Trophoblast cell (in vitro differentiated cells and primary cell): Measurements from ENCODE around the gene RHOG.
"Not testable (repeated sequence)": the region's sequence is repeated elsewhere in the genome, so short reads cannot be mapped to it uniquely, and the experiment has no call there.

Source experiments
- DNase-seq, 2 donors: peaks; one replicate each; pipeline ENCODE4 v3.0.0-alpha.2; 2016
- H2AFZ ChIP-seq: 2 replicates; pipeline ENCODE4 v1.6.1; 2013; ENCODE audit warnings: low read length, moderate library complexity, mild to moderate bottlenecking; ENCODE audit not compliant: insufficient read depth, poor library complexity
- H2AK5ac ChIP-seq: 2 replicates; pipeline ENCODE4 v1.6.1; 2013; ENCODE audit warnings: mild to moderate bottlenecking, low read length
- H2BK120ac ChIP-seq: 2 replicates; pipeline ENCODE4 v1.6.1; 2013; ENCODE audit warnings: low read length, mild to moderate bottlenecking, moderate library complexity; ENCODE audit not compliant: insufficient read depth, poor library complexity
- H2BK12ac ChIP-seq: 2 replicates; pipeline ENCODE4 v1.6.1; 2013; ENCODE audit warnings: mild to moderate bottlenecking, low read length, moderate library complexity
- H2BK5ac ChIP-seq: 2 replicates; pipeline ENCODE4 v1.6.1; 2013; ENCODE audit warnings: low read length, low read depth, moderate library complexity, mild to moderate bottlenecking; ENCODE audit not compliant: poor library complexity
- H3K14ac ChIP-seq: 2 replicates; pipeline ENCODE4 v1.6.1; 2013; ENCODE audit warnings: mild to moderate bottlenecking, low read length
- H3K18ac ChIP-seq: 2 replicates; pipeline ENCODE4 v1.6.1; 2013; ENCODE audit warnings: mild to moderate bottlenecking, low read length
- H3K23ac ChIP-seq: 2 replicates; pipeline ENCODE4 v1.6.1; 2013; ENCODE audit warnings: low read length
- H3K27ac ChIP-seq: 2 replicates; pipeline ENCODE4 v1.5.1; 2013; ENCODE audit warnings: low read depth, mild to moderate bottlenecking, inconsistent platforms, low read length, moderate library complexity
- H3K27me3 ChIP-seq: 2 replicates; pipeline ENCODE4 v1.6.1; 2013; ENCODE audit warnings: inconsistent platforms, mild to moderate bottlenecking, low read length, moderate library complexity; ENCODE audit not compliant: insufficient read depth
- H3K36me3 ChIP-seq, 2 experiments: 1 replicate in 1 of 2; 2 replicates in 1 of 2; pipeline ENCODE4 v1.6.1; 2013; ENCODE audit warnings: low read length in 2 of 2, mild to moderate bottlenecking in 2 of 2, moderate library complexity in 1 of 2; ENCODE audit not compliant: insufficient read depth in 2 of 2, control insufficient read depth in 1 of 2
- H3K4ac ChIP-seq: 2 replicates; pipeline ENCODE4 v1.6.1; 2013; ENCODE audit warnings: low read depth, mild to moderate bottlenecking, low read length, moderate library complexity
- H3K4me1 ChIP-seq, 2 experiments: 1 replicate in 1 of 2; 2 replicates in 1 of 2; pipeline ENCODE4 v1.6.1; 2013; ENCODE audit warnings: low read length in 2 of 2, mild to moderate bottlenecking in 2 of 2, moderate library complexity in 1 of 2; ENCODE audit not compliant: insufficient read depth in 2 of 2, control insufficient read depth in 1 of 2
- H3K4me2 ChIP-seq: 2 replicates; pipeline ENCODE4 v1.6.1; 2013; ENCODE audit warnings: inconsistent platforms, mild to moderate bottlenecking, low read length, moderate library complexity
- H3K4me3 ChIP-seq: 2 replicates; pipeline ENCODE4 v1.5.1; 2013; ENCODE audit warnings: mild to moderate bottlenecking, low read depth, low read length, inconsistent platforms
- H3K79me1 ChIP-seq: one replicate; pipeline ENCODE4 v1.6.1; 2013; ENCODE audit warnings: low read length
- H3K79me2 ChIP-seq: 2 replicates; pipeline ENCODE4 v1.6.1; 2013; ENCODE audit warnings: low read length, mild to moderate bottlenecking; ENCODE audit not compliant: control insufficient read depth, insufficient read depth, poor library complexity
- H3K9ac ChIP-seq: 2 replicates; pipeline ENCODE4 v1.6.1; 2013; ENCODE audit warnings: mild to moderate bottlenecking, low read length
- H3K9me3 ChIP-seq: 2 replicates; pipeline ENCODE4 v1.6.1; 2013; ENCODE audit warnings: low read depth, mild to moderate bottlenecking, control low read depth, inconsistent platforms, low read length; ENCODE audit not compliant: insufficient read depth
- H4K12ac ChIP-seq: 2 replicates; pipeline ENCODE4 v1.6.1; 2013; ENCODE audit warnings: low read depth, mild to moderate bottlenecking, low read length, moderate library complexity
- H4K8ac ChIP-seq: 2 replicates; pipeline ENCODE4 v1.6.1; 2013; ENCODE audit warnings: low read depth, mild to moderate bottlenecking, low read length, moderate library complexity
- H4K91ac ChIP-seq: one replicate; pipeline ENCODE4 v1.6.1; 2013; ENCODE audit warnings: low read depth, mild to moderate bottlenecking, low read length, moderate library complexity
- WGBS: extraction: QIAGEN DNeasy Blood & Tissue Kit; methylation state at CpG from one replicate; pipeline ENCODE4 v1.1.7; 2013; ENCODE audit warnings: missing lambda C conversion rate; ENCODE audit not compliant: insufficient read length, insufficient coverage; ENCODE audit errors: extremely low coverage; 5-methylcytosine and 5-hydroxymethylcytosine counted together

Gene RHOG

GRCh38 chr11:3865388-3866193, 24.8 kb upstream of the RHOG start:
- Histone ChIP-seq H3K18ac (no peak overlapping the region), H2BK120ac (no peak overlapping the region), H4K8ac (no peak overlapping the region), H3K14ac (no peak overlapping the region), H2BK12ac (no peak overlapping the region), H3K27me3 (no peaks in the 10 kb centered on the region), H3K79me1 (no peaks in the 10 kb centered on the region), H3K79me2 (no peaks in the 10 kb centered on the region), H3K4me1 (peaks cover 14 to 16% of the 10 kb centered on the region in 2 experiments), H2BK5ac (no peak overlapping the region), H3K27ac (peak overlapping the region; percentile 24), H4K91ac (no peak overlapping the region), H3K36me3 (no peaks in the 10 kb centered on the region), H3K23ac (no peak overlapping the region), H2AFZ (no peak overlapping the region), H3K9me3 (peaks cover 2% of the 10 kb centered on the region), H3K4me2 (peak overlapping the region; percentile 24), H3K9ac (no peak overlapping the region), H3K4ac (no peak overlapping the region), H2AK5ac (no peak overlapping the region), H4K12ac (no peak overlapping the region), H3K4me3 (no peak overlapping the region)
- DNase-seq: peak; percentile 12 to 66
- no CpG with 5 or more reads among the region's 3 CpGs for WGBS

DNA sequence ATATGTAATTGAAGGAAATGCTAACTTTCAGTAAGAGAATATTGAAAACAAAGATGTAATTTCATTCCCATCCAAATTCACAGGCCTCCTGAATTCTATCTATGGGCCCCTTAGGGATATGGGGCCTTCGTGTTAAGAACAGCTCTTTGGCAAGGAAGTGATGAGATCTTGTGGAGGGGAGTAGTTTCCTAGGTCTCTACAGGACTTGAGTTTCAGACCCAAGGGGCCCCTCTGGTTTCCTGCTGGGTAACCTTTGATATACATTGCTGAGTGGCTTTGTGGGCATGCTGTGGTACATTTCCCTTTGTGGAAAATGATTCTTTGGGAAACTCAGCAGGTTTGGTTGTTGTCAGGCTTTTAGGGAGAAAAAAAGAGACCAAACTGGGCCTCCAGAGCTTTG, 20.9 kb upstream of the RHOG start:
- Histone ChIP-seq H4K8ac (no peak overlapping the region), H3K36me3 (no peaks in the 10 kb centered on the region), H3K14ac (no peak overlapping the region), H2BK12ac (no peak overlapping the region), H3K27me3 (no peaks in the 10 kb centered on the region), H4K91ac (no peak overlapping the region), H4K12ac (no peak overlapping the region), H2AFZ (no peak overlapping the region), H3K9ac (no peak overlapping the region), H3K23ac (no peak overlapping the region), H3K18ac (no peak overlapping the region), H2BK120ac (no peak overlapping the region), H3K27ac (no peak overlapping the region), H3K4me3 (no peak overlapping the region), H2BK5ac (no peak overlapping the region), H3K4me1 (peaks cover 14% of the 10 kb centered on the region in 2 experiments), H3K79me2 (no peaks in the 10 kb centered on the region), H3K4me2 (no peak overlapping the region), H2AK5ac (no peak overlapping the region), H3K9me3 (no peaks in the 10 kb centered on the region), H3K79me1 (no peaks in the 10 kb centered on the region), H3K4ac (no peak overlapping the region)
- no peak for DNase-seq
- whole genome bisulfite sequencing: no CpG with 5 or more reads among the region's 1 CpG

- not testable (repeated sequence) for H3K4me3 ChIP-seq, H2AK5ac ChIP-seq, H3K23ac ChIP-seq, H2AFZ ChIP-seq, H3K9ac ChIP-seq, H4K91ac ChIP-seq, H4K8ac ChIP-seq, H2BK12ac ChIP-seq, H2BK5ac ChIP-seq, H3K18ac ChIP-seq, H3K14ac ChIP-seq, DNase-seq, H2BK120ac ChIP-seq, H3K9me3 ChIP-seq, H3K27ac ChIP-seq, H3K79me2 ChIP-seq, H3K27me3 ChIP-seq, H3K36me3 ChIP-seq, H4K12ac ChIP-seq, H3K4me2 ChIP-seq, H3K4ac ChIP-seq, H3K79me1 ChIP-seq
- peaks cover 13 to 18% of the 10 kb centered on the region in 2 experiments for H3K4me1 ChIP-seq
- no CpG with 5 or more reads among the region's 4 CpGs for WGBS
Observed at GRCh38 chr11:3860898-3861393, 20.2 kb upstream of the RHOG start.

DNA sequence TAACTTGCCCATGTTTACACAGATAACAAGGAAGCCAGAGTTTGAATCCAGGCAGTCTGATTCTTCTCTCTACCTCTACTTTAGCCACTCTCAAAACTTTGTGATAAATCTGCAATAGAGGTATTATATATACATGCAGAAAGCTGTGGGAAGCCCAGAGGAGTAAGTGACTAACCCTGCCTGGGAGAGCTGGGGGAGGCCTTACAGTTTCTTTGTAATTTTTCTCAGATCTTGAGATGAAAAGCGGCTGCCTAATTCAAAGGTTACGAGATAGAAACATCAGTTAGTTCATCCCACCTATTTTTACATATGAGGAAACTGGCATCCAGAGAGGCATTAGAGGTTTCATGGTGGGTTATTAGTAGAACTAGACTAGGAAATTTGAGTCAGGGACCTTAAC, 19.6 kb upstream of the RHOG start:
- Histone ChIP-seq H3K4me2 (no peak overlapping the region), H3K4ac (no peak overlapping the region), H3K4me3 (no peak overlapping the region), H3K79me2 (peaks cover 5% of the 10 kb centered on the region), H2BK12ac (no peak overlapping the region), H3K27ac (no peak overlapping the region), H3K79me1 (peaks cover 4% of the 10 kb centered on the region), H2BK5ac (no peak overlapping the region), H3K9ac (no peak overlapping the region), H2AK5ac (no peak overlapping the region), H4K91ac (no peak overlapping the region), H3K9me3 (no peaks in the 10 kb centered on the region), H4K12ac (no peak overlapping the region), H3K14ac (no peak overlapping the region), H2BK120ac (no peak overlapping the region), H3K4me1 (peaks cover 8 to 14% of the 10 kb centered on the region in 2 experiments), H4K8ac (no peak overlapping the region), H3K18ac (no peak overlapping the region), H3K23ac (no peak overlapping the region), H3K36me3 (no peaks in the 10 kb centered on the region), H3K27me3 (no peaks in the 10 kb centered on the region), H2AFZ (no peak overlapping the region)
- DNase-seq: no peak
- WGBS: no CpG with 5 or more reads among the region's 2 CpGs
